GM19238 (cell line): ENCODE data around the gene CD177.
"Not testable (repeated sequence)": the region's sequence is repeated elsewhere in the genome, so short reads cannot be mapped to it uniquely, and the experiment has no call there.

Source experiments
- DNase-seq: peaks from one replicate; pipeline ENCODE4 v3.0.0; 2011; ENCODE audit warnings: low spot score; ENCODE audit not compliant: insufficient read length

CD177 gene

GRCh38 chr19:43353606-43354304 is at the start of gene CD177:
TSS of gene CD177 (plus strand) at chr19:43353686. CDS start at chr19:43353715, 29 bp downstream.
- DNase-seq = no peak

DNA sequence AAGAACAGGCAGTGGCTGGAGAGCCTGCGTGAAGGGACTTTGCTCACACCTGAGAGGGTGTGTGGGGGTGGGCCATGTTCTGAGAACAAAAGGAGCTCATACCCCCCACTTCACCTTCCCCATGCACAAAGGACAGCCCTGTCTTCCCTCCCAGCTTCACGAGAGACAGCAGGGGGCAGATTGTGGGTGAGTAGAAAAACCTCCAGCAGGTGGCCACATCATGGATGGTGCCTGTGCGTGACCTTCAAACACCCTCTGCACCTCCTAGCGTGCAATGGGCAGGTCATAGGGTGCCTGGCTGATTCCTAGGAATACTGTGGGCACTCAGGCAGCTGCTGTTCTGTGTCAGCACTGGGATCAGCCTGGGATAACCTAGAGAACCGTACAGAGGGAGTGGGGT is 47.8 kb upstream of the CD177 start:
- DNase-seq = no peak

DNA sequence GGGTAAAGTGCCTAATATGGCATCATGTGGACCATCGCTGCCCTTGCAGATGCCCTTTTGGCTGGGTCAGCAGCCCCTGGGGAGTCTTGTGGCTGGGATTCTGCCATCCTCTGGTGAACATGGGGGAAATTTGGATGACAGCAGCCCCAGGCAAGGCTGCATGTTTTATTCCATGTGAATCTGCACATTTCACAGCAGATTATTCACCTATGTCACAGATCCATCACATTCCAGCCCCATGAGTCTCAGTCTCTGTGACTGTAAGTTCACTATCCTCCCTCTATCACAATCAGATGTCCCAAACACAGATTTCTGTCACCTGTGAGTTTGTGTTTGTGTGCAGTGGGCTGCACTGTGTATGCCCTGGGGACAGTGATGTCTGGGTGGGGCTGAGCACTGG is 47.4 kb upstream of the CD177 start:
- no peak for DNase-seq

GRCh38 chr19:43308244-43308815 is 45.2 kb upstream of the CD177 start:
- DNase-seq = no peak

DNA sequence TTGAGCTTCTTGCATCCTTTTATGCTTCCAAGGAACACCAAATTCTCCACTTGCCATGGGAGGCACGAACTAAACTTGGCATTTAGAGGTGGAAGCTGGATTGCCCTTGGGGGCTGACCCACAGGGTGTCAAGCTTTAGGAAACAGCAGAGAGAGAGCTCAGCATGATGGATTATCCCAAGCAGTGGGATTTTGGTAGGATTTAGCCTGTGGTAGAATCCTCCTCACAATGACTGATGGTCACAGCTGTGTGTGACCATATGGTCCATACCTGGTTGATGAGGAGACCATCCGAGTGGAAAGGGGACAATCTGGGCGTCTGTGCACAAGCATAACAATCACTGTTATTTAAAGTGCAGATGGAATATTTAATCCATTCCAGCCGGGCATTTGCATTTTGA is 44.0 kb upstream of the CD177 start:
- no peak for DNase-seq

GRCh38 chr19:43310221-43310620 is 43.3 kb upstream of the CD177 start:
- DNase-seq = no peak

- no peak for DNase-seq
Observed at GRCh38 chr19:43311256-43311655, 42.2 kb upstream of the CD177 start.

DNA sequence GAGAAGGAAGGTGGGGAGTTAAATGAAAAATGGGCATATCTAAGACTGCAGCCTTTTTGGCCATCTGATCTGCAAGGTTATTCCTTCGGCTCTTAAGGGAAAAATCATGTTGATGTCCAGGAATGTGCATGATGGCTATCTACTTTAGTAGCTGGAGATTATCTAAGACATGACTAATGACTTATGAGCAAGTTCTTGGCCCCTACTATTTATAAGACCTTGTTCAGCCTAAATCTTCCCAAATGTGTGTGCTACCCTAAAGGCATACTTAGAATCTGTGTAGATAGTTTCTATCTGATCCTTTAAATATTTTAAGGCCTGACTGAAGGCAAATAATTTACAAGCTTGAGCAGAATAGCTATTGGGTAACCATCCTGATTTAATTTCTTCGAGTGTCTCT is 41.8 kb upstream of the CD177 start:
- no peak for DNase-seq

DNA sequence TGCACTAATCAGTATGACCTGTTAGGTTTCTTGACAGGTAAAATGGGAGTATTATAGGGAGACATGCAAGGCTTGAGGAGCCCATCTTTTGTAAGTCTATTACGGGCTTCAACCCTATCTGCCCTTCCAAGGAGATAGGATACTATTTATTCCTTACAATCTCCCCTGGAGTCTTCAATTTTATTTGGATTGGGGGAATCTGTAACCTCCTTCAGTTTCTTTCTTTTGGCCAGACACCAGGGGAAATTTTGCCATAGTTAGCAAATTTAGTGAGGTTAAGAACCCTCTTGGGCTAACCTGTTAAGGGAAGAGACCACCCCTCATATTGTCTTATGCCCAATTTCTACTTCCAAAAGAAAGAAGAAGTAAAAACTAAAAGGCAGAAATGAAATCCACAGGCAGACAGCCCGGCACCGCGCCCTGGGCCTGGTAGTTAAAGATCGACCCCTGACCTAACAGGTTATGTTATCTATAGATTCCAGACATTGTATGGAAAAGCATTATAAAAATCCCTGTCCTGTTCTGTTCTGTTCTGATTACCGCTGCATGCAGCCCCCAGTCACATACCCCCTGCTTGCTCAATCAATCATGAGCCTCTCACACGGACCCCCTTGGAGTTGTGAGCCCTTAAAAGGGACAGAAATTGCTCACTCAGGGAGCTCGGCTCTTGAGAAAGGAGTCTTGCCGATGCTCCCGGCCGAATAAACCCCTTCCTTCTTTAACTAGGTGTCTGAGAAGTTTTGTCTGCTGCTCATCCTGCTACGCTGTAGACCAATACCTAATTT is 39.6 kb upstream of the CD177 start:
- DNase-seq = no peak

DNA sequence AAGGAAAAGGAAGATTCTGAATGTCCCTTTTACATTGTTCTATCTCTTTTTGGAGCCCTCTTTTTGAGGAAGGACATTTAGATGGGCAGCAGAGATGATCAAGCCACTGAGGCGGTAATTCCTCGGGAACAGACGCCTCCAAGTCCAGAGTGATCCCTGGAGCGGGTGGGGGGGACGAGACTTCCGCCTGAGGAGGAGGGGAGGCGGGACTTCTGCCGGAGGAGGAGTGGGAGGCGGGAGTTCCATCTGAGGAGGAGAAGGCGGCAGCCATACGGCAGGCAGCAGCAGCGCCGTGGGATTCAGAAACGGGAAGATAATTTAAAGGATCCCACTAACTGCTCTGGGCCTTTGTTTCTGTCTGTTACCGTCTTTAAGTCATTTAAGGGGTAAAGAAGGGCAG is 37.6 kb upstream of the CD177 start:
- no peak for DNase-seq

- DNase-seq = no peak
Observed at GRCh38 chr19:43316591-43317319, 36.7 kb upstream of the CD177 start.

GRCh38 chr19:43318203-43318602 is 35.3 kb upstream of the CD177 start:
- DNase-seq = no peak

DNA sequence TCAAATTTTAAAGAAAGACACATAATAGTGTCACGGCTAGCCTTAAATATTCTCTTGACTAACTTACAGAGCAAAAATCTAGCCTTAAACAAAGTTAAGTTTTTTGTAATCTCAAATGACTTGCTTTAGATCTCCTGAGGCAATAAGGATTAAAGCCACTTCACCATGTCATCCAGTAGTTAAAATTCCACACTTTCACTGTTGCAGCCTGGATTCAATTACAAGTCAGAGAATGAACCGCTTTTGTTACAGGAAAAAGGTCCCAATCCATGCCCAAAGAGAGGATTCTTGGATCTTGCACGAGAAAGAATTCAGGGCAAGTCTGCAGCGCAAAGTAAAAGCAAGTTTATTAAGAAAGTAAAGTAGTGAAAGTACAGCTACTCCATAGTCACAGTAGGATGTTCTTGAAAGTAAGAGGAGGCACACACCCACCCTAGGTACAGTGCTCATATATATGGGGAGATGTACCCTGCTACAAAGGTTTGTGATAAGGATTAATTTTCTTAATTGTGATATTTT is 34.6 kb upstream of the CD177 start:
- no peak for DNase-seq

- no peak for DNase-seq
Observed at GRCh38 chr19:43320546-43320945, 32.9 kb upstream of the CD177 start.

GRCh38 chr19:43326761-43327160 is 26.7 kb upstream of the CD177 start:
- not testable (repeated sequence) for DNase-seq

DNA sequence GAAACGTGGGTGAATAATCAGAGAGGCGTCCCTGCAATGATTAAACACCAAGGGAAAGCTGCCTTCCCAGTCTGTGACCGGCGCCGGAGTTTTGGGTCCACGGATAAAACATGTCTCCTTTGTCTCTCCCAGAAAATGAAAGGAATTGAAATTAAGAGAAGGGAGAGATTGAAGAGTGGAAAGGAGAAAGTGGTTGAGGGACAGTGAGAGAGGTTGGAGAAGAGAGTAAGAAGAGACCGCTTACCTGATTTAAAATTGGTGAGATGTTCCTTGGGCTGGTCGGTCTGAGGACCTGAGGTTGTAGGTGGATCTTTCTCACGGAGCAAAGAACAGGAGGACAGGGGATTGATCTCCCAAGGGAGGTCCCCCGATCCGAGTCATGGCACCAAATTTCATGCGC is 24.9 kb upstream of the CD177 start:
- DNase-seq = not testable (repeated sequence)

DNA sequence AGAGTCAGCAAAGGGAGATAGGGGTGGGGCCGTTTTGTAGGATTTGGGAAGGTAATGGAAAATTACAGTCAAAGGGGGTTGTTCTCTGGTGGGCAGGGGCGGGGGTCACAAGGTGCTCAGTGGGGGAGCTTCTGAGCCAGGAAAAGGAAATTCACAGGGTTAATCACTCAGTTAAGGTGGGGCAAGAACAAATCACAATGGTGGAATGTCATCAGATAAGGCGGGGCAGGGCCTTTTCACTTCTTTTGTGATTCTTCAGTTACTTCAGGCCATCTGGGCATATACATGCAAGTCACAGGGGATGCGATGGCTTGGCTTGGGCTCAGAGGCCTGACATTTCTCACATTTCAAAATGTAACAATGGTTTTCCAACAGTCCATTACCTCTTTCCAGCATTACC is 24.4 kb upstream of the CD177 start:
- not testable (repeated sequence) for DNase-seq

- no peak for DNase-seq
Observed at GRCh38 chr19:43329989-43330388, 23.5 kb upstream of the CD177 start.

GRCh38 chr19:43330726-43331434 is 22.6 kb upstream of the CD177 start:
- DNase-seq = no peak

GRCh38 chr19:43331435-43332010 is 22.0 kb upstream of the CD177 start:
- DNase-seq = no peak
